SH-SY5Y (cell line): ENCODE results near the gene CARD10.

Experiments
- GATA2 ChIP-seq: IDR thresholded peaks from 2 replicates; pipeline ENCODE4 v1.6.1; 2011; ENCODE audit warnings: mild to moderate bottlenecking, low read depth, low read length
- GATA3 ChIP-seq: IDR thresholded peaks from 2 replicates; pipeline ENCODE4 v1.6.1; 2011; ENCODE audit warnings: low read depth, mild to moderate bottlenecking, low read length, moderate library complexity

CARD10 gene

GRCh38 chr22:37559901-37560607 lies 40.8 kb upstream of the CARD10 start, which contains the start of gene CDC42EP1:
CDC42EP1 (plus strand) TSS chr22:37560480; CDS start chr22:37566350, 5,870 bp downstream.
- TF ChIP-seq GATA2: no peak
- no peak for TF ChIP-seq GATA3

DNA sequence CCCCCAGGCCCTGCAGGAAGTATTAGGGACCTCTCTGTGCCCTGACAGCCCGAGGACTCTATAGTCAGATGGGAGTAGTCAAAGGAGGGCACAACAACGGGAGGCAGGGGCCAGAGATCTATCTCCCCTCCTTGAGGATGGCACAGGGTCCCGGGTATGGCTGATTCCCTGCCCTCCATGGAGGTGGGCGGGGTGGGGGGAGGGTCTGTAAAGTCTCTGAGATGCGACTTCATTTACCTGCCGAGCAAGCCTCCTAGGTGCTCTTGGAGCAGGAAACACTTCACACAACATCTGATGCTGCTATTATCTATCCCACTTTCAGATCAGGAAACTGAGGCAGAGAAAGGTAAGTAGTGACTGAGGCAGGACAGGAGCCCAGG lies 40.3 kb upstream of the CARD10 start:
- TF ChIP-seq GATA3 (no peak), GATA2 (no peak)

GRCh38 chr22:37558815-37559214 lies 39.6 kb upstream of the CARD10 start:
- TF ChIP-seq GATA3: no peak
- TF ChIP-seq GATA2: no peak

DNA sequence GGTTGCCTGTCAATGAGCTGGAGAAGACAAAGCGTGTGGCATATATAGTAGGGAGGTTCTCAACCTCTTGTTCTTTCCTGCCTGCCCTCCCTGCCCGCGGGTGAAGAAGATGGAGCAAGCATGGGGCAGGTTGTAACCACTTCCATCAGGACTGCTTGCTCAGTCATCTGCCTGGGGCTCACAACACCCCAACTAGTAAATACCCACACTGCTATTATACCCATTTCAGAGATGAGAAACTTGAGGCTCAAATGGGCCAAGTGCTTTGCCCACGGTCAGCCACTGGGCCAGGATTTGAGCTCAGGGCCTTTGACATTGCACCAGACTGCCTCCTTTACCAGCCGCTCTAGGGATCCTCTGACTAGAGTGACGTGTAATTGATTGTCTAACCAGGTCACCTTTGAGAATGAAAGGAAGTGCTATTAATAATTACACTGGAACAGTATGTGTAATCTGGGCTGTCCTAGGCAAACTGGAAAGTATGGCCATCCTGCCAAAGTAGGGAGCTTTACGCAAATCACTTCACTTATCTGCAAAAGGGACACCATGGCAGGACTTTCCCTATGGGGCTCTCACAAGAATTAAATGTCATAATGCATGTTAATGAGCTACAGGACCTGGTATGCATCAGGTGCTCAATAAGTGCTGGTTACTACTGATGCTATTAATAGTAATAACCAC lies 38.2 kb upstream of the CARD10 start:
- TF ChIP-seq GATA2 (no peak), GATA3 (no peak)

DNA sequence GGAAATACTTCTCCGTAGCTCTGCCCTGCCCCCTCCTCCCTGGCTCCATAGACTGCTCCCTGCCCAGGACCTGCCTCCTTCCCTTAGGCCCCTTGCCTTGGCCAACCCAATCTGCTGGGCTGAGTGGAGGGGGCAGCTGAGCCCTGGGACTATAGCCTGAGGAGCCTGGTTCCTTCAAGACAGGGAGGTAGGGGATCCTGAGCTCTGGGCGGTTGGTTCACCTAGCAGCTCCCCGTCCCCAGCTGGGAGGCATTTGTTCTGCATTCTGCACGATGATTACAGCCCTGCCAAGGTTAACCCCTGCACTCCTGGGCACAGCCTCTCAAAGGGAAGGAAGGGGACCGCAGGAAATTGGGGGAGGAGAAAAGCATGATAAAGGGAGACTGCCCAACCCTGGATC lies 37.5 kb upstream of the CARD10 start:
- TF ChIP-seq GATA2 (no peak), GATA3 (no peak)

GRCh38 chr22:37555029-37555428 lies 35.8 kb upstream of the CARD10 start:
- TF ChIP-seq GATA3 (no peak), GATA2 (no peak)

- TF ChIP-seq GATA2: no peak
- no peak for TF ChIP-seq GATA3
Observed at GRCh38 chr22:37553725-37554124, 34.5 kb upstream of the CARD10 start.

DNA sequence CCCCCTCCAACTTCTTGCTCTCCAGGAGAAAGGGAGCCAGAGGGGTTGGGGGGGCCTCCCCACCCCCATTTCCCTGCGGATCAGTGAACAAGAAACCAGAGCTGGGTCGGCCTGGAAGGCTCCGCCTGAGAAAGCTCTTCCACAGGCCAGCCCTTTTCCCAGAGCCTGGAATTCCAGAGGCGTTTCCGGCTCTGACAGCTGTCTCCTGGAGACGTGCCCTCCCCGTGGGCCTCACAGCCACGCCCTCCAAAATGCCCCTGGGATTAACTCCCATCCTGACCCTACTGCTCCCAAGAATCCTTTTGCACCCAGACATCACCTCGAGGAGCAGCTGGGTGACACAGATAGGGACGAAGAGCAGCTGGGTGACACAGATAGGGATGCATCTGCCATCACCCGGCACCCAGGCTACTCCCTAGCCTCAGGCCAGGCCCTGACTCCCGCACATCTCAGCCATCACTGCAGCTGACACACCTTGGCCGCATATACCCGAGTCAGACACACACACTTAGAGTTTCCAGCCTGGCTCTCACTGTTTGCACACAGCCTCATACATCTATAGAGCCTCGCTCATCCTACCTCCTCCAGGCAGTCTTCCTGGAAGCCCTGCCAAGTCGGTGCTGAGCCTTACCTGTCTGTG lies 33.4 kb upstream of the CARD10 start:
- TF ChIP-seq GATA3 (no peak), GATA2 (no peak)

- TF ChIP-seq GATA3: no peak
- TF ChIP-seq GATA2: no peak
Observed at GRCh38 chr22:37551981-37552380, 32.8 kb upstream of the CARD10 start.

- no peak for TF ChIP-seq GATA2
- TF ChIP-seq GATA3: no peak
Observed at GRCh38 chr22:37549704-37550059, 30.5 kb upstream of the CARD10 start.

DNA sequence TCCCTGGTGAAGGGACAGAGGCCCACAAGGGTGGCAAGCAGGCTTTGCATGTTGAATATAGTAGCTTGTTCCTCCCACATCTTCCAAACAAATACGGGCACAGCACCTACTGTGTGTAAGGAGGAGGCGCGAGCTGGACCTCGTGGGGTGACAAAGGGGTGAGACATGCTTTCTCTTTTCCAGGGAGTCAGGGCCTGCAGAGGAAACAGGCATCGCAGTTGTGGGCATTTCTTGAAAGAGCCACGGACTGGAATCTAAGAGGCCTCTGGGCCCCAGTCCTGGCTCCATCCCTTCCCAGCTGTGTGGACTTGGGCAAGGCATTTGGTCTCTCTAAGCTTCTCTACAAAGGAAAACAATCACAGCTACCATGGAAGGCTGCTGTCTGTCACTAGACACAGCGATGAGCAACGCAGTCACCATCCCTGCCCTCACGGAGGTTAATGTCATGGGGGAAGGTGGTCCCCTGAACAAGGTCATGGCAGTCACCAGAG lies 28.1 kb upstream of the CARD10 start:
- TF ChIP-seq GATA2: no peak
- no peak for TF ChIP-seq GATA3

DNA sequence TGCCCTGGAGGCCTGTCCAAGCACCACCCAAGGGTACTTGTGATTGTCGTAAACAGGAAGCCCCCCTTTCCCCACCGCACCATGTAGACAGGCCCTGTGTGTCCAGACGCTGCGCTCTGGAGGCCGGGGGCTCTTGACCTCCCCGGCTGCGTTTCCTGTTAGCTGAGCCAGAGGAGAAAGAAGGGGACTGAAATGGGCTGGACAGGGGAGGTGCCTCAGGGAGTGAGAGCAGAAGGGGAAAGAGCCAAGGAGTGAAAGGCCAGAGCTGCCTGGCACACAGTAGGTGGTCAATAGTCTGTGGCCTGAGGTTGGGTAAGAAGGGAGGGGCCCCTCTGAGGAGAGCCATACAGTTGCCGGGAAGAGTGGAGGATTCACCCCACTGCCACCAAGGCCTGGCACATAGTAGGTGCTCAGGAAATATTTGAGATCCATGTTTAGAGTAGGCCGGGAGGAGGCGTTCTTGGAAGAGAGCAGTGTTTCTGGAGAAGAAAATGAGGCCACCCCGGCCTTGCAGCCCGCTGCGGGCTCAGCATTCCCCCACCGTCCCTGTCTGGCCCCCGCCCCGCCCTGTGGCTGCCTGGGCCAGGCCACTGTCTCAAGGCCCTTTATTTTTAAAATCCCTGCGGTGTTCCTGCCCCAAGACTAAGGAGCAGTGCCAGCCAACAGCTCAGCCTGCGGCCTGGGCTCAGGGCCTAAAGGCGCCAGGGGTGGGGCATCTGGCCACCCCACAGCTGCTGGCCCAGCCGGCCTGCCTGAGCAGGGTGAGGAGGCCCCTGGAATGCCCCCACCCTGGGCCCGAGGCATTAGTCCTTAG lies 27.4 kb upstream of the CARD10 start:
- no peak for TF ChIP-seq GATA3
- no peak for TF ChIP-seq GATA2

DNA sequence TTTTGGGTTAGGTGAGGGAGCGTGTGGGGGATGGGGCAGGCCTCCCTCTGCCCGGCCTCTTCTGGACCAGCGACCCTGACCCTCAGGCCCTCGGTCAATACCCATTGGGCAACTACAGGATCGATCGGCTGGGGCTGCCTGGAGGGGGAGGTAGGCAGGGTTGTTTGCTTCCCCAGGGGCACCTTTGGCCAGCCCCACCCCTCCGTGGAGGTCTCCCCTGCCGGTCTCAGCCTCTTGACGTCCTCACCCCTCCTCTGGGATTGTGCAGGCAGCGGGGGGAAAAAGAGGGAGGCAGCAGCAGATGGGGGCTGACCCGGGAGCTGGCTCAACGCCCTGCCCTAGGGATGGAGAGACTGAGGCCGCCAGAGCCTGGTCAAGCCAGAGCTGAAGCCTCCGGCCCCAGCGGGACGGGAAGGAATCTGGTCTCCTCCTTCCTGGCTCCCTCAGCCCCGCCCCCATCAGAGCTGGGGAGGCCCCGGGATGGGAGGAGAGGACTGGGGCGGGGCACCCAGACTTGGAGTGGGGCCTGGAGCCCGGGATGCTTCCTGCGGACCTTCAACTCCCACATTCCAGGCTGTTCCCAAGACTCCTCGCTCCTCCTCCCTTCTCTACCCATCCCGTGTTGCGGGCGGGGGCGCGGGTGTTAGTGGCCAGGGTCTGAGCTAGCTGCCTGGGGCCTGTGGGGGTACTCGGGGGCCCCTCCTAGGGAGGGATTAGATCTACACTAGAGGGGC lies 26.7 kb upstream of the CARD10 start:
- TF ChIP-seq GATA2 (no peak), GATA3 (no peak)
